Superior temporal gyrus (tissue), 1 donor: ENCODE results near the gene PPIL1.

ENCODE experiments used
- DNase-seq: peaks from one replicate; pipeline ENCODE4 v3.0.0-alpha.2; 2016; ENCODE audit errors: extremely low spot score

The PPIL1 gene

GRCh38 chr6:36836111-36837021 lies 38.2 kb downstream of the PPIL1 start:
- DNase-seq: no peak

- DNase-seq: no peak
These were observed 39.8 kb downstream of the PPIL1 start for GRCh38 chr6:36834576-36835341.

- DNase-seq: no peak
These were observed 41.3 kb downstream of the PPIL1 start for GRCh38 chr6:36833182-36833789.

- DNase-seq: no peak
These were observed 42.3 kb downstream of the PPIL1 start for GRCh38 chr6:36832313-36832712.

- no peak for DNase-seq
These were observed 44.0 kb downstream of the PPIL1 start for GRCh38 chr6:36830577-36830976.

GRCh38 chr6:36829919-36830544 lies 44.6 kb downstream of the PPIL1 start:
- DNase-seq: no peak

- no peak for DNase-seq
These were observed 47.1 kb downstream of the PPIL1 start for GRCh38 chr6:36827261-36828079.

- DNase-seq: no peak
These were observed 47.9 kb downstream of the PPIL1 start for GRCh38 chr6:36826520-36827227.

GRCh38 chr6:36825994-36826393 lies 48.6 kb downstream of the PPIL1 start:
- no peak for DNase-seq

- DNase-seq: no peak
These were observed 49.2 kb downstream of the PPIL1 start for GRCh38 chr6:36825452-36825851.

- DNase-seq: no peak
These were observed 50.4 kb downstream of the PPIL1 start for GRCh38 chr6:36824253-36824652.

- DNase-seq: no peak
These were observed 51.0 kb downstream of the PPIL1 start for GRCh38 chr6:36823421-36824096.

GRCh38 chr6:36822506-36823269 lies 51.9 kb downstream of the PPIL1 start:
- DNase-seq: no peak

- DNase-seq: no peak
These were observed 52.8 kb downstream of the PPIL1 start for GRCh38 chr6:36821581-36822335.

GRCh38 chr6:36820700-36821580 lies 53.7 kb downstream of the PPIL1 start:
- no peak for DNase-seq

GRCh38 chr6:36818756-36819155 lies 55.8 kb downstream of the PPIL1 start:
- DNase-seq: no peak

- DNase-seq: no peak
These were observed 56.8 kb downstream of the PPIL1 start for GRCh38 chr6:36817847-36818246.
